Measurements from ENCODE around the gene CASP7.

Gene CASP7

GRCh38 chr10:113690749-113691148, 11.0 kb downstream of the CASP7 start:
- no peak for TF ChIP-seq Cebpa-rat (IDR thresholded peaks at IDR 0.05)
- no peak overlapping the region for H3K27ac ChIP-seq
- peaks cover 6% of the 10 kb centered on the region; the same call in 1 of the 2 replicates for H4K20me1 ChIP-seq
- H3K27me3 ChIP-seq: no peaks in the 10 kb centered on the region
- peaks cover 10% of the 10 kb centered on the region; the same call in 1 of the 2 replicates for H3K4me1 ChIP-seq
- H3K9me3 ChIP-seq: peaks cover 92% of the 10 kb centered on the region
- peak overlapping the region; percentile 3; the same call in 1 of the 2 replicates for H3K4me2 ChIP-seq
- peaks cover 56% of the 10 kb centered on the region for H3K36me3 ChIP-seq
- H3K4me3 ChIP-seq: no peak overlapping the region
- H3K9ac ChIP-seq: no peak overlapping the region

GRCh38 chr10:113691381-113691780, 11.7 kb downstream of the CASP7 start:
- no peak overlapping the region for H3K27ac ChIP-seq
- peaks cover 10% of the 10 kb centered on the region; the same call in 1 of the 2 replicates for H3K4me1 ChIP-seq
- no peak overlapping the region for H3K4me3 ChIP-seq
- H4K20me1 ChIP-seq: peaks cover 12% of the 10 kb centered on the region; the same call in 1 of the 2 replicates
- H3K9ac ChIP-seq: no peak overlapping the region
- peaks cover 57% of the 10 kb centered on the region for H3K36me3 ChIP-seq
- H3K9me3 ChIP-seq: peaks cover 87% of the 10 kb centered on the region
- no peaks in the 10 kb centered on the region for H3K27me3 ChIP-seq
- H3K4me2 ChIP-seq: peak overlapping the region; percentile 3; the same call in 1 of the 2 replicates
- TF ChIP-seq Cebpa-rat (IDR thresholded peaks at IDR 0.05): no peak

- Histone ChIP-seq H3K36me3 (peaks cover 59% of the 10 kb centered on the region), H3K4me2 (no peak overlapping the region), H3K4me3 (0 out of 2 replicates have a peak overlapping the region, but pooled peaks have one; percentile 27), H3K4me1 (peaks cover 10% of the 10 kb centered on the region; the same call in 1 of the 2 replicates), H3K27me3 (no peaks in the 10 kb centered on the region), H3K9me3 (peaks cover 78% of the 10 kb centered on the region), H4K20me1 (peaks cover 20% of the 10 kb centered on the region; the same call in 1 of the 2 replicates), H3K27ac (no peak overlapping the region), H3K9ac (no peak overlapping the region)
- no peak for TF ChIP-seq Cebpa-rat (IDR thresholded peaks at IDR 0.05)
Measured at GRCh38 chr10:113692271-113692670, 12.6 kb downstream of the CASP7 start.

- Histone ChIP-seq H3K36me3 (peaks cover 69% of the 10 kb centered on the region), H3K9ac (no peak overlapping the region), H3K4me3 (no peak overlapping the region), H3K27me3 (no peaks in the 10 kb centered on the region), H4K20me1 (peaks cover 20% of the 10 kb centered on the region; the same call in 1 of the 2 replicates), H3K4me2 (no peak overlapping the region), H3K27ac (no peak overlapping the region), H3K9me3 (peaks cover 69% of the 10 kb centered on the region), H3K4me1 (peaks cover 10% of the 10 kb centered on the region; the same call in 1 of the 2 replicates)
- TF ChIP-seq Cebpa-rat (IDR thresholded peaks at IDR 0.05): no peak
Measured at GRCh38 chr10:113693348-113693747, 13.6 kb downstream of the CASP7 start.

DNA sequence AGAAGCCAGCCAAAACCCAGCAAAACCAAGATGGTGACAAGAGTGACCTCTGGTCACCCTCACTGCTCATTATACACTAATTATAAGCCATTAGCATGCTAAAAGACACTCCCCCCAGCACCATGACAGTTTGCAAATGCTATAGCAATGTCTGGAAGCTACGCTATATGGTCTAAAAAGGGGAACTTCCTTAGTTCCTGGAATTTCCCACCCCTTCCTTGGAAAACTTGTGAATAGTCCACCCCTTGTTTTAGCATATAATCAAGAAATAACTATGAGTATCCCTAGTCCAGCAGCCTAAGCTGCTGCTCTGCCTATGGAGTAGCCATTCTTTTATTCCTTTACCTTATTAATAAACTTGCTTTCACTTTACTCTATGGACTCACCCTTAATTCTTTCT, 16.0 kb downstream of the CASP7 start:
- no peak overlapping the region for H3K4me2 ChIP-seq
- H3K27me3 ChIP-seq: no peaks in the 10 kb centered on the region
- peaks cover 87% of the 10 kb centered on the region for H3K36me3 ChIP-seq
- H3K4me3 ChIP-seq: no peak overlapping the region
- no peak overlapping the region for H3K9ac ChIP-seq
- peaks cover 20% of the 10 kb centered on the region; the same call in 1 of the 2 replicates for H4K20me1 ChIP-seq
- H3K4me1 ChIP-seq: peaks cover 8% of the 10 kb centered on the region; the same call in 1 of the 2 replicates
- H3K27ac ChIP-seq: no peak overlapping the region
- H3K9me3 ChIP-seq: peaks cover 49% of the 10 kb centered on the region
- no peak for TF ChIP-seq Cebpa-rat (IDR thresholded peaks at IDR 0.05)

GRCh38 chr10:113697595-113697994, 17.9 kb downstream of the CASP7 start:
- no peak overlapping the region for H3K9ac ChIP-seq
- no peak overlapping the region for H3K27ac ChIP-seq
- TF ChIP-seq Cebpa-rat (IDR thresholded peaks at IDR 0.05): no peak

GRCh38 chr10:113704637-113705343, 25.1 kb downstream of the CASP7 start:
- Histone ChIP-seq H3K36me3 (peaks cover 55% of the 10 kb centered on the region), H4K20me1 (peaks cover 32% of the 10 kb centered on the region; the same call in 1 of the 2 replicates), H3K9ac (no peak overlapping the region), H3K27ac (no peak overlapping the region), H3K4me3 (no peak overlapping the region), H3K4me1 (peaks cover 18% of the 10 kb centered on the region), H3K4me2 (no peak overlapping the region), H3K9me3 (no peaks in the 10 kb centered on the region; the same call in 1 of the 2 replicates), H3K27me3 (no peaks in the 10 kb centered on the region)
- TF ChIP-seq Cebpa-rat (IDR thresholded peaks at IDR 0.05): no peak

More at GRCh38 chr10:113697595-113697994, 17.9 kb downstream of the CASP7 start:
- H3K4me3 ChIP-seq: no peak overlapping the region
- peaks cover 30% of the 10 kb centered on the region for H3K9me3 ChIP-seq
- peaks cover 87% of the 10 kb centered on the region for H3K36me3 ChIP-seq
- peaks cover 20% of the 10 kb centered on the region; the same call in 1 of the 2 replicates for H4K20me1 ChIP-seq
- H3K4me1 ChIP-seq: no peaks in the 10 kb centered on the region
- H3K27me3 ChIP-seq: no peaks in the 10 kb centered on the region
- H3K4me2 ChIP-seq: no peak overlapping the region

GRCh38 chr10:113705344-113705652, 25.6 kb downstream of the CASP7 start:
- H4K20me1 ChIP-seq: peaks cover 37% of the 10 kb centered on the region; the same call in 1 of the 2 replicates
- TF ChIP-seq Cebpa-rat (IDR thresholded peaks at IDR 0.05): no peak
- H3K4me2 ChIP-seq: no peak overlapping the region
- H3K4me1 ChIP-seq: peaks cover 18% of the 10 kb centered on the region
- H3K27ac ChIP-seq: no peak overlapping the region
- no peaks in the 10 kb centered on the region; the same call in 1 of the 2 replicates for H3K9me3 ChIP-seq
- H3K27me3 ChIP-seq: no peaks in the 10 kb centered on the region
- H3K36me3 ChIP-seq: peaks cover 51% of the 10 kb centered on the region
- H3K4me3 ChIP-seq: no peak overlapping the region
- no peak overlapping the region for H3K9ac ChIP-seq

DNA sequence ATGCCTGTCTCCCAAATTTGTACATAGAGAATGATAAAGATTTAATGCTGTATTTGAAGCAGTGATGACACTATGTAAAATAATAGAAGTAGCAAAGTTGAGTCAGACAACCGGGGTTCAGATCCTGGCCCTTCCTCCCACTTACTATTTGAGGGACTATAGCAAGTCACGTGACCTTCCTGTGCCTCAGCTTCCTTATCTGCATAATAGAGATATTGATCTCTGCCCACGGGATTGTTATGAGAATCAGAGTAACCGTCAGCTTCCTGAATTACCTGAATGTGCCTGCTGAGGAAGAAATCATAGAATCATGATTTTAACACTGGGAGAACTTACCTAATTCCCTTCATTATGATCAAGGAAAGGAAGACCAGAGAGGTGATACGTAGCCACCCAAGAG, 26.9 kb downstream of the CASP7 start:
- H3K27me3 ChIP-seq: no peaks in the 10 kb centered on the region
- peaks cover 44% of the 10 kb centered on the region for H3K36me3 ChIP-seq
- H3K4me2 ChIP-seq: no peak overlapping the region
- peaks cover 18% of the 10 kb centered on the region for H3K4me1 ChIP-seq
- no peak overlapping the region for H3K27ac ChIP-seq
- no peak for TF ChIP-seq Cebpa-rat (IDR thresholded peaks at IDR 0.05)
- no peak overlapping the region for H3K9ac ChIP-seq
- H3K9me3 ChIP-seq: no peaks in the 10 kb centered on the region; the same call in 1 of the 2 replicates
- peaks cover 50% of the 10 kb centered on the region for H4K20me1 ChIP-seq
- H3K4me3 ChIP-seq: no peak overlapping the region

- Histone ChIP-seq H3K36me3 (peaks cover 32% of the 10 kb centered on the region), H3K9me3 (no peaks in the 10 kb centered on the region; the same call in 1 of the 2 replicates), H3K27me3 (no peaks in the 10 kb centered on the region), H3K9ac (no peak overlapping the region), H3K4me3 (no peak overlapping the region), H3K4me2 (no peak overlapping the region), H3K4me1 (peaks cover 18% of the 10 kb centered on the region), H4K20me1 (peaks cover 62% of the 10 kb centered on the region), H3K27ac (no peak overlapping the region)
- TF ChIP-seq Cebpa-rat (IDR thresholded peaks at IDR 0.05): no peak
Measured at GRCh38 chr10:113708640-113709039, 28.9 kb downstream of the CASP7 start.

Measured in BLaER1 (cell line).